Panc1 (cell line): Measurements from ENCODE around the gene ARHGAP6.

ENCODE experiments used
- POLR2AphosphoS5 ChIP-seq: IDR thresholded peaks from 2 replicates; pipeline ENCODE4 v1.6.1; 2012; ENCODE audit warnings: mild to moderate bottlenecking, low read depth, low read length, moderate library complexity
- SIN3A ChIP-seq: IDR thresholded peaks from 2 replicates; pipeline ENCODE4 v1.6.1; 2012; ENCODE audit warnings: low read depth, mild to moderate bottlenecking, low read length, moderate library complexity, borderline replicate concordance; ENCODE audit not compliant: insufficient read depth
- TF ChIP-seq, protein P1 (sequence below): fragments of 450-650 bp; IDR thresholded peaks from 2 replicates; pipeline ENCODE4 v1.5.1; 2017; ENCODE audit warnings: mild to moderate bottlenecking
- TF ChIP-seq, protein P2 (sequence below), 2 experiments: IDR thresholded peaks; 2 replicates each; pipeline ENCODE4 v1.6.1; 2011 to 2012; ENCODE audit warnings: low read depth in 2 of 2, control low read depth in 1 of 2, low read length in 1 of 2, mild to moderate bottlenecking in 1 of 2, moderate library complexity in 1 of 2; ENCODE audit not compliant: insufficient read depth in 1 of 2

GRCh38 chrX:11196476-11196875 lies 469.2 kb downstream of the ARHGAP6 start:
- TF ChIP-seq, protein P1, sequence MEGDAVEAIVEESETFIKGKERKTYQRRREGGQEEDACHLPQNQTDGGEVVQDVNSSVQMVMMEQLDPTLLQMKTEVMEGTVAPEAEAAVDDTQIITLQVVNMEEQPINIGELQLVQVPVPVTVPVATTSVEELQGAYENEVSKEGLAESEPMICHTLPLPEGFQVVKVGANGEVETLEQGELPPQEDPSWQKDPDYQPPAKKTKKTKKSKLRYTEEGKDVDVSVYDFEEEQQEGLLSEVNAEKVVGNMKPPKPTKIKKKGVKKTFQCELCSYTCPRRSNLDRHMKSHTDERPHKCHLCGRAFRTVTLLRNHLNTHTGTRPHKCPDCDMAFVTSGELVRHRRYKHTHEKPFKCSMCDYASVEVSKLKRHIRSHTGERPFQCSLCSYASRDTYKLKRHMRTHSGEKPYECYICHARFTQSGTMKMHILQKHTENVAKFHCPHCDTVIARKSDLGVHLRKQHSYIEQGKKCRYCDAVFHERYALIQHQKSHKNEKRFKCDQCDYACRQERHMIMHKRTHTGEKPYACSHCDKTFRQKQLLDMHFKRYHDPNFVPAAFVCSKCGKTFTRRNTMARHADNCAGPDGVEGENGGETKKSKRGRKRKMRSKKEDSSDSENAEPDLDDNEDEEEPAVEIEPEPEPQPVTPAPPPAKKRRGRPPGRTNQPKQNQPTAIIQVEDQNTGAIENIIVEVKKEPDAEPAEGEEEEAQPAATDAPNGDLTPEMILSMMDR, result no peak
- TF ChIP-seq SIN3A (no peak), POLR2AphosphoS5 (no peak)
- TF ChIP-seq, protein P2, sequence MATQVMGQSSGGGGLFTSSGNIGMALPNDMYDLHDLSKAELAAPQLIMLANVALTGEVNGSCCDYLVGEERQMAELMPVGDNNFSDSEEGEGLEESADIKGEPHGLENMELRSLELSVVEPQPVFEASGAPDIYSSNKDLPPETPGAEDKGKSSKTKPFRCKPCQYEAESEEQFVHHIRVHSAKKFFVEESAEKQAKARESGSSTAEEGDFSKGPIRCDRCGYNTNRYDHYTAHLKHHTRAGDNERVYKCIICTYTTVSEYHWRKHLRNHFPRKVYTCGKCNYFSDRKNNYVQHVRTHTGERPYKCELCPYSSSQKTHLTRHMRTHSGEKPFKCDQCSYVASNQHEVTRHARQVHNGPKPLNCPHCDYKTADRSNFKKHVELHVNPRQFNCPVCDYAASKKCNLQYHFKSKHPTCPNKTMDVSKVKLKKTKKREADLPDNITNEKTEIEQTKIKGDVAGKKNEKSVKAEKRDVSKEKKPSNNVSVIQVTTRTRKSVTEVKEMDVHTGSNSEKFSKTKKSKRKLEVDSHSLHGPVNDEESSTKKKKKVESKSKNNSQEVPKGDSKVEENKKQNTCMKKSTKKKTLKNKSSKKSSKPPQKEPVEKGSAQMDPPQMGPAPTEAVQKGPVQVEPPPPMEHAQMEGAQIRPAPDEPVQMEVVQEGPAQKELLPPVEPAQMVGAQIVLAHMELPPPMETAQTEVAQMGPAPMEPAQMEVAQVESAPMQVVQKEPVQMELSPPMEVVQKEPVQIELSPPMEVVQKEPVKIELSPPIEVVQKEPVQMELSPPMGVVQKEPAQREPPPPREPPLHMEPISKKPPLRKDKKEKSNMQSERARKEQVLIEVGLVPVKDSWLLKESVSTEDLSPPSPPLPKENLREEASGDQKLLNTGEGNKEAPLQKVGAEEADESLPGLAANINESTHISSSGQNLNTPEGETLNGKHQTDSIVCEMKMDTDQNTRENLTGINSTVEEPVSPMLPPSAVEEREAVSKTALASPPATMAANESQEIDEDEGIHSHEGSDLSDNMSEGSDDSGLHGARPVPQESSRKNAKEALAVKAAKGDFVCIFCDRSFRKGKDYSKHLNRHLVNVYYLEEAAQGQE (IDR thresholded peaks at IDR 0.05; ENCODE audit: insufficient read depth in 1 of 2, low read depth in 2 of 2, low read length in 1 of 2), result no peak
